DOHH2 (cell line): ENCODE data around the gene METAP1D.

ENCODE experiments used
- H3F3A ChIP-seq: fragments of 200-600 bp; sonication (generic), shearing (Covaris generic); 2 replicates; pipeline ENCODE4 v1.6.0; 2016; ENCODE audit warnings: antibody characterized with exemption, mild to moderate bottlenecking; ENCODE audit not compliant: control insufficient read depth, insufficient read depth
- H3K27ac ChIP-seq: fragments of 200-600 bp; sonication (generic); 2 replicates; pipeline ENCODE4 v1.5.1; 2014; ENCODE audit warnings: low read depth, mild to moderate bottlenecking, low read length, moderate library complexity
- H3K27me3 ChIP-seq: fragments of 200-600 bp; sonication (generic); 2 replicates; pipeline ENCODE4 v1.6.1; 2014; ENCODE audit warnings: mild to moderate bottlenecking, low read length, mixed read lengths; ENCODE audit not compliant: control insufficient read depth
- H3K36me3 ChIP-seq: fragments of 200-600 bp; sonication (generic); 2 replicates; pipeline ENCODE4 v1.6.1; 2014; ENCODE audit warnings: mild to moderate bottlenecking, low read length, moderate library complexity, mixed read lengths; ENCODE audit not compliant: control insufficient read depth
- H3K4me1 ChIP-seq: fragments of 200-600 bp; sonication (generic); 2 replicates; pipeline ENCODE4 v1.6.1; 2014; ENCODE audit warnings: mild to moderate bottlenecking, low read length, mixed read lengths; ENCODE audit not compliant: control insufficient read depth
- H3K4me2 ChIP-seq: fragments of 200-600 bp; sonication (generic); 2 replicates; pipeline ENCODE4 v1.6.0; 2014; ENCODE audit warnings: mild to moderate bottlenecking, low read length, moderate library complexity
- H3K4me3 ChIP-seq: fragments of 200-600 bp; sonication (generic); 2 replicates; pipeline ENCODE4 v1.5.1; 2014; ENCODE audit warnings: mild to moderate bottlenecking, low read length, mixed read lengths
- H3K79me2 ChIP-seq: fragments of 200-600 bp; sonication (generic); 2 replicates; pipeline ENCODE4 v1.6.1; 2014; ENCODE audit warnings: mild to moderate bottlenecking, low read length, mixed read lengths; ENCODE audit not compliant: control insufficient read depth
- H3K9me2 ChIP-seq: fragments of 200-600 bp; sonication (generic); replicated peaks from 2 replicates; pipeline ENCODE4 v1.6.1; 2014; ENCODE audit warnings: mild to moderate bottlenecking, low read length, mixed read lengths; ENCODE audit not compliant: control insufficient read depth
- H3K9me3 ChIP-seq: fragments of 200-600 bp; sonication (generic); 2 replicates; pipeline ENCODE4 v1.6.1; 2014; ENCODE audit warnings: antibody characterized with exemption, low read length, mixed read lengths; ENCODE audit not compliant: control insufficient read depth, insufficient read depth
- H4K20me1 ChIP-seq: fragments of 200-600 bp; sonication (generic); 2 replicates; pipeline ENCODE4 v1.6.0; 2014; ENCODE audit warnings: low read depth, mild to moderate bottlenecking, antibody characterized with exemption, low read length, moderate library complexity; ENCODE audit not compliant: control insufficient read depth, insufficient read depth
- CTCF ChIP-seq: fragments of 200-600 bp; sonication (generic); IDR thresholded peaks from one replicate; pipeline ENCODE4 v1.5.1; 2014; ENCODE audit warnings: antibody characterized with exemption, mild to moderate bottlenecking, low read depth, low read length; ENCODE audit not compliant: poor library complexity, severe bottlenecking
- EZH2phosphoT487 ChIP-seq: fragments of 200-600 bp; sonication (generic); IDR thresholded peaks from 2 replicates; pipeline ENCODE4 v1.6.1; 2017; ENCODE audit warnings: borderline replicate concordance, mild to moderate bottlenecking, antibody characterized with exemption, low read length, moderate library complexity, mixed read lengths

The METAP1D gene

GRCh38 chr2:172083628-172084394, 84.1 kb downstream of the METAP1D start:
- Histone ChIP-seq H3K4me3 (peak overlapping the region; percentile 85), H3K4me1 (peaks cover 37% of the 10 kb centered on the region), H3K9me3 (no peaks in the 10 kb centered on the region), H3K79me2 (no peaks in the 10 kb centered on the region), H3K36me3 (no peaks in the 10 kb centered on the region), H4K20me1 (no peaks in the 10 kb centered on the region; the same call in 1 of the 2 replicates), H3F3A (no peaks in the 10 kb centered on the region), H3K9me2 (no peaks in the 10 kb centered on the region), H3K4me2 (peak overlapping the region; percentile 88), H3K27me3 (peaks cover 71% of the 10 kb centered on the region), H3K27ac (no peak overlapping the region)
- peak; percentile 10; the same call in 1 of the 2 replicates for TF ChIP-seq EZH2phosphoT487
- TF ChIP-seq CTCF = no peak

DNA sequence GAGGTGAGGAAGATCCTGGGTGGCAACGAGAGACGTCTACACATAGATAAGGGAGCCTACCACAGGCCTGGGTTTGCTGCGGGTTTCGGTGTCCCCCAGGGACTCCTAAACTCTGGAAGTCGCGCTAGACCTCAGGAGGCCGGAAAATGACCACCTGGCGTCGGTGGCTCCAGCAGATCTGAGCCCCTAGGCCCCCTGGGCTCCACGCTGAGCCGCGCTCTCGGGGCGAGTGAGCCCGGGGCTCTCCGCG, 84.6 kb downstream of the METAP1D start:
- peak overlapping the region; percentile 88 for H3K4me2 ChIP-seq
- no peaks in the 10 kb centered on the region for H3K9me3 ChIP-seq
- H3K4me1 ChIP-seq = peaks cover 37% of the 10 kb centered on the region
- H3K4me3 ChIP-seq = peak overlapping the region; percentile 85
- no peak overlapping the region for H3K27ac ChIP-seq
- H4K20me1 ChIP-seq = no peaks in the 10 kb centered on the region; the same call in 1 of the 2 replicates
- no peaks in the 10 kb centered on the region for H3K79me2 ChIP-seq
- TF ChIP-seq EZH2phosphoT487 (no peak), CTCF (no peak)
- no peaks in the 10 kb centered on the region for H3K36me3 ChIP-seq
- peaks cover 72% of the 10 kb centered on the region for H3K27me3 ChIP-seq
- H3K9me2 ChIP-seq = no peaks in the 10 kb centered on the region
- H3F3A ChIP-seq = peaks cover 4% of the 10 kb centered on the region; the same call in 1 of the 2 replicates

DNA sequence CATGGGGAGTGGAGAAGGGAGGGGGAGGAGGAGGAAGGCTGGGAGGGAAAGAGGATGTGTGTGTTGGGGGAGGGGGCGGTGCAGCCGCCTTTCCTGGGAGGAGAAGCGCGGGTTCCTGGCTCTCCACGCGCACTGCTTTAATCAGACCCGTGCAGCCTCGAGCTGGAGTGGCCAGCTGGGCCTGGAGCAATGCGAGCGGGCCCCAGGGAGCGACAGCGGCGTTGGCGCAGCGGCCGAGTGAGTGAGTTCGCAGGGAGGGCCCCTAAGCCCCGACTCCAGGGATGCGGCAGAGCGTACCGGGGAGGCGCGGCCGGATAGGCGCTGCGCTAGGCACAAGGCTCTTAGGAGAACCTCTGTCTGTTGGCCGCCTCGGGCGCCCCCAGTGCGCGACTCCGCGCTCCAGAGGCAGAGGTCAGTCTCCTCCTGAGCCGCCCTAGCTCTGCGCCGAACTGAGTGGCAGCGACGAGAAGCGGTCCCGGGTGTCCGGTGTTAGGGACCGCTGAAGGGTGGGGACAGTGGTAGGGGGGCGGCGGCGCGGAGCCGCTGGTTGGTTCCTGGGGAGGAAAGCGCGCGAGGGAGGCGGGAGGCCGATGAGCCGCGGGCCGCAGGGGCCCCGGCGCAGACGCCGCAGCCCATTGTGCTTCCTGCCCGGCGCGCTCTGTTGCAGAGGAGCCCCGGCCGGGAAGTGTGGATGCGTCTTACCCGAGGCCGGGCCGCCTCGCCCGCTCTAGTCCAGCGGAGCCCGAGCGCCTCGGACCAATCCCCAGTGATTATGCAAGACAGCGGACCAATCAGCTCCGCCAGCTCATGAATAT, 85.1 kb downstream of the METAP1D start:
- Histone ChIP-seq H3K27me3 (peaks cover 78% of the 10 kb centered on the region), H3K36me3 (no peaks in the 10 kb centered on the region), H3F3A (peaks cover 6% of the 10 kb centered on the region; the same call in 1 of the 2 replicates), H3K4me3 (peak overlapping the region; percentile 85), H4K20me1 (no peaks in the 10 kb centered on the region; the same call in 1 of the 2 replicates), H3K9me2 (no peaks in the 10 kb centered on the region), H3K79me2 (no peaks in the 10 kb centered on the region), H3K27ac (no peak overlapping the region), H3K4me1 (peaks cover 37% of the 10 kb centered on the region), H3K9me3 (no peaks in the 10 kb centered on the region), H3K4me2 (peak overlapping the region; percentile 88)
- peak; percentile 17; the same call in 1 of the 2 replicates for TF ChIP-seq EZH2phosphoT487
- no peak for TF ChIP-seq CTCF
